ENCODE data around the gene CNKSR3. TPM values are rescaled to one million over a fixed set of nuclear protein-coding genes. Genes with fewer than 3 reads are reported as not detected.

CNKSR3 gene
- total RNA-seq, 1 experiment from 2014 or later: not detected

DNA sequence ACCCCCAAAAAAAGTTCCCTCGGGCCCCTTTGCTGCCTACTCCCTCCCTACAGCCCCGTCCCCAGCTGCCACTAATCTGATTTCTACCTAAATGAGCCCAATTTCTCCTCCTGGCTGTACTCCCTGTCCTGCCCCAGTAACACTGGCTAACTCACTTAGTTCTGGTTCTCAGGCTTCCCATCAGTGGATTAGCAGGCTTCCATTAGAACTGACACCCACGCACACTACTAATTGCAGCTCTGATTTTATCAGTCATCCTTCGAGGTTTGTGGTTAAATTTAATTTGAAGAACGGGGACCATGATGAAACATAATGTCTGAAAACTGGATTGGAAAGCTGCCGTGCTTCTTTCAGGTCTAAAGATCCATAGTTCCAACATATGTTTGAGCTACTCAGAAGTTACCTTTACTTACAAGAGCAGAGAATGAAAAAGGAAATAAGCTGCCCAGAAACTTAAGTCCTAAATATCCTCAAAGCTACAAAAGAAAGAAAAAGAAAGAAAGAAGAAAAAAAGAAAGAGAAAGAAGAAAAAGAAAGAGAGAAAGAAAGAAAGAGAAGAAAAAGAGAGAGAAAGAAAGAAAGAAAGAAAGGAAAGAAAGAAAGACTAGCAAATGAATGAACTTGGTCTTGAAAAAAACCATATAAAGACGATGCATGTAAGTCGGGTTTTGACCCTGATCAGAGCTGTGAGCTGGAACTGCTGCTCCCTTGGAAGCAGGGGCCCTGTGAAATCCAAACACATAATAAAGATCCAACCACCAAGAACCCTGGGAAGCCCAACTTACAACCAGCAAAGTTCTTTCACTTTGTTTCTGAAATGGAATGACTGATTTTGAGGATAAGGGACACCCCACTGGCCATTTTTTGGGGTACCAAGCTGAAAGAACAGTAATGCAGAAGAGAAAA is 51.7 kb downstream of the CNKSR3 start:
- no peaks in the 10 kb centered on the region for H3K4me1 ChIP-seq (ENCODE audit: low read length)
- no peaks in the 10 kb centered on the region for H3K79me2 ChIP-seq (ENCODE audit: low read length)
- no peak overlapping the region for H3K4me3 ChIP-seq (ENCODE audit: low read length)
- H3K36me3 ChIP-seq (ENCODE audit: insufficient read depth, low read length): no peaks in the 10 kb centered on the region
- H3K9me2 ChIP-seq (replicated peaks; ENCODE audit: insufficient read depth, low read length): no peaks in the 10 kb centered on the region
- DNase-seq: no peak
- H3K27me3 ChIP-seq (ENCODE audit: low read length): no peaks in the 10 kb centered on the region
- H3K4me2 ChIP-seq (ENCODE audit: low read depth, low read length, poor library complexity, severe bottlenecking): no peak overlapping the region
- no peaks in the 10 kb centered on the region for H4K20me1 ChIP-seq (ENCODE audit: insufficient read depth, low read depth, low read length)
- no peaks in the 10 kb centered on the region for H3K9me3 ChIP-seq (ENCODE audit: low read length)
- no peak overlapping the region for H3K9ac ChIP-seq (ENCODE audit: low read length)
- no peak overlapping the region for H3K27ac ChIP-seq (ENCODE audit: low read length)
- no peak overlapping the region for H2AFZ ChIP-seq (ENCODE audit: low read length)

DNA sequence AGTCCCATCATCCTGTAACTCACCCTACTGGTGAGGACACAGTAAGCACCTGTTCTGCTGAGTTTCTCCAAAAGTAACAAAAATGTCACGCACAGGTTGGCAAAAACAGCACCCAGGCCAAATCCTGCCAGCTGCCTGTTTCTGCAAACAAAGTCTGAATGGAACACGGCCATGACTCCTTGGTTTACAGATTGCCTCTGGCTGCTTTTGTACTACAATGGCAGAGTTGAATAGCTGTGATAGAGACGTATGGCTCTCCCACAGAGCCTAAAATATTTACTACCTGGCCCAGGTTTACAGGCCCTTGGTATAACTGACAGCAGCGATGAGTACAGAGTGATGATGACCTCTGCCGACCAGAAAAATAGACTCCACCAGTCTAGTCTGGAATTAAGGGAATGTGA is 52.6 kb downstream of the CNKSR3 start:
- no peaks in the 10 kb centered on the region for H3K36me3 ChIP-seq (ENCODE audit: insufficient read depth, low read length)
- no peaks in the 10 kb centered on the region for H4K20me1 ChIP-seq (ENCODE audit: insufficient read depth, low read depth, low read length)
- no peak overlapping the region for H3K4me2 ChIP-seq (ENCODE audit: low read depth, low read length, poor library complexity, severe bottlenecking)
- H3K4me3 ChIP-seq (ENCODE audit: low read length): no peak overlapping the region
- no peak for DNase-seq
- H3K9me3 ChIP-seq (ENCODE audit: low read length): no peaks in the 10 kb centered on the region
- H3K27ac ChIP-seq (ENCODE audit: low read length): no peak overlapping the region
- no peaks in the 10 kb centered on the region for H3K4me1 ChIP-seq (ENCODE audit: low read length)
- no peaks in the 10 kb centered on the region for H3K79me2 ChIP-seq (ENCODE audit: low read length)
- no peaks in the 10 kb centered on the region for H3K9me2 ChIP-seq (replicated peaks; ENCODE audit: insufficient read depth, low read length)
- no peak overlapping the region for H3K9ac ChIP-seq (ENCODE audit: low read length)
- H3K27me3 ChIP-seq (ENCODE audit: low read length): no peaks in the 10 kb centered on the region
- no peak overlapping the region for H2AFZ ChIP-seq (ENCODE audit: low read length)

DNA sequence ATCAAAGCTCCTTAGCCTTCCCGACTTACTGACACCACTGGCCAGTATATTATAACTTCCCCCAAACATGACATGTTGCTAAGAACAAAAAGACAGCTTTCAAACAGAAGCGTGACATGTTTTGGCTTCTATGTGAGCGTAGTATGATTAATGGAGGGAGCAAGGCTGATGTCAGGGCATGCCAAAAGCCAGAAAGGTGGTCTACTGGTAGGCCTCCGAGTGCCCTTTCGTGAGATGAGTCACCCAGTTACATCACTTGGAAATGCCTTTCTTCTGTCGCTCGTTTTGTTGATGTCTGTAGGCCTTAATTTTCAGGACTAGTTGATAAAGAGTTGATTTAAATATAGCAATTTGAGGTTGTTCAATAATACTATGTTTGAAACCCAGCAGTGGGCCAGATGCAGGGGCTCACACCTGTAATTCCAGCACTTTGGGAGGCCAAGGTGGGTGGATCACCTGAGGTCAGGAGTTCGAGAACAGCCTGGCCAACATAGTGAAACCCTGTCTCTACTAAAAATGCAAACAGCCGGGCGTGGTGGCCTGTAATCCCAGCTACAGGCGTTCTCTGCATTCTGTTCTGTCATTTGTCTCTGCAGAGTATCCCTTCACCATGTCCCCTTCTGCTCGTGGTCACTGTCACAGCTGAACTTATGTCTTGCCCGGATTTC is 53.3 kb downstream of the CNKSR3 start:
- Histone ChIP-seq H3K9ac (ENCODE audit: low read length) (no peak overlapping the region), H3K36me3 (ENCODE audit: insufficient read depth, low read length) (no peaks in the 10 kb centered on the region), H3K27me3 (ENCODE audit: low read length) (no peaks in the 10 kb centered on the region), H3K79me2 (ENCODE audit: low read length) (no peaks in the 10 kb centered on the region), H3K9me2 (replicated peaks; ENCODE audit: insufficient read depth, low read length) (no peaks in the 10 kb centered on the region), H3K4me2 (ENCODE audit: low read depth, low read length, poor library complexity, severe bottlenecking) (no peak overlapping the region), H4K20me1 (ENCODE audit: insufficient read depth, low read depth, low read length) (no peaks in the 10 kb centered on the region), H2AFZ (ENCODE audit: low read length) (no peak overlapping the region), H3K27ac (ENCODE audit: low read length) (no peak overlapping the region), H3K4me1 (ENCODE audit: low read length) (no peaks in the 10 kb centered on the region), H3K4me3 (ENCODE audit: low read length) (no peak overlapping the region), H3K9me3 (ENCODE audit: low read length) (no peaks in the 10 kb centered on the region)
- no peak for DNase-seq

DNA sequence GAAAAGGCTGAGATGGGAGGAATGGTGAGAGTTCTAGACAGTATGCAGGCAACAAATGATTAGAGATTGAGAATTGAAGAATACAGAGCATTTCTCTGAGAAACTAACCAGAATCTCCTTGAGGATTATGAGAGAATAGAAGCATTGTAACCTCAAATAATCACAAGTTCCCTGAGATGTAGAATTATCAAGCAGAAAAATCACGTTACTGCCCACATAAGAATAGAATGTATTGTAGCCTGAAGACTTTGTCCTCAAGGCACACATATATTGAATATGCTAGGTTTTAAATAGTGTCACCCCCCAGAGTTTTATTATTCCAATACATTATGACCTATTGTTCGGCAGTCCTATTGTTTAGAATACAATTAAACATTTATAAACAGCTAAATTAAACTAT is 57.2 kb downstream of the CNKSR3 start:
- no peaks in the 10 kb centered on the region for H3K9me2 ChIP-seq (replicated peaks; ENCODE audit: insufficient read depth, low read length)
- no peak overlapping the region for H3K27ac ChIP-seq (ENCODE audit: low read length)
- no peak overlapping the region for H3K9ac ChIP-seq (ENCODE audit: low read length)
- H3K4me3 ChIP-seq (ENCODE audit: low read length): no peak overlapping the region
- no peaks in the 10 kb centered on the region for H4K20me1 ChIP-seq (ENCODE audit: insufficient read depth, low read depth, low read length)
- no peak overlapping the region for H2AFZ ChIP-seq (ENCODE audit: low read length)
- no peaks in the 10 kb centered on the region for H3K27me3 ChIP-seq (ENCODE audit: low read length)
- H3K4me1 ChIP-seq (ENCODE audit: low read length): no peaks in the 10 kb centered on the region
- DNase-seq: no peak
- no peaks in the 10 kb centered on the region for H3K36me3 ChIP-seq (ENCODE audit: insufficient read depth, low read length)
- no peaks in the 10 kb centered on the region for H3K9me3 ChIP-seq (ENCODE audit: low read length)
- H3K4me2 ChIP-seq (ENCODE audit: low read depth, low read length, poor library complexity, severe bottlenecking): no peak overlapping the region
- no peaks in the 10 kb centered on the region for H3K79me2 ChIP-seq (ENCODE audit: low read length)

GRCh38 chr6:154450498-154450897 is 60.0 kb downstream of the CNKSR3 start:
- no peaks in the 10 kb centered on the region for H3K4me1 ChIP-seq (ENCODE audit: low read length)
- H3K36me3 ChIP-seq (ENCODE audit: insufficient read depth, low read length): no peaks in the 10 kb centered on the region
- no peaks in the 10 kb centered on the region for H3K9me3 ChIP-seq (ENCODE audit: low read length)
- H3K9me2 ChIP-seq (replicated peaks; ENCODE audit: insufficient read depth, low read length): no peaks in the 10 kb centered on the region
- no peaks in the 10 kb centered on the region for H3K27me3 ChIP-seq (ENCODE audit: low read length)
- no peaks in the 10 kb centered on the region for H4K20me1 ChIP-seq (ENCODE audit: insufficient read depth, low read depth, low read length)
- no peak overlapping the region for H2AFZ ChIP-seq (ENCODE audit: low read length)
- no peak overlapping the region for H3K4me3 ChIP-seq (ENCODE audit: low read length)
- H3K27ac ChIP-seq (ENCODE audit: low read length): no peak overlapping the region
- no peak overlapping the region for H3K4me2 ChIP-seq (ENCODE audit: low read depth, low read length, poor library complexity, severe bottlenecking)
- no peak overlapping the region for H3K9ac ChIP-seq (ENCODE audit: low read length)
- H3K79me2 ChIP-seq (ENCODE audit: low read length): no peaks in the 10 kb centered on the region
- DNase-seq: no peak

DNA sequence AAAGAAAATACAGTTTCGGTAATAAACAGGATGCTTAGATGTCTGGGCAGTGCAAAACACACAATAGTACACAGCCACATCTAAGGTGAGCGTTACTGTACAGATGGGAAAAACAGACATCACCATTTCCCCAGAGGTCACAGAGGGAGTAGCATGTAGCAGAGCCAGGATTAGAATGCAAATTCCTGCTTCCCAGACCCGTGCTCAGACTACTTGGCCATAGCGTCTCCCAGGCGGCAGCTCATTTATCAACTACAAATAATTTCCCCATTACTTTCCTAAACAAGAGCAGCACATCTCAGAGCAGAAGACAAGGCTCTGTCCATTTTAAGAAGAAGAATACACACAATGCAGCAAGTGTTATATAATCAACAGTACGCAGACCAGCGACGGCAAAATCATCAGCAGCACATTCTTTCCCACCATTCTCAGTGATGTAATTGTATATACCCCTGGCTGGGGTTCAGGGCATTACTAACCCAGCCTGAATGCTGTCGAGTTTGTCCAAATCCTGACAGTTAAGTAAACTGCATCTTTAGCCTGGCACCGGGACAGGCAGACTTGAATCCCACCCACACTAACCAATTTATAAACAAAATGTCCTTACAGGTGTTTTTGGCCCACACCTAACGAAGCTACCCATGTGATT is 61.9 kb downstream of the CNKSR3 start:
- DNase-seq: no peak
- Histone ChIP-seq H2AFZ (ENCODE audit: low read length) (no peak overlapping the region), H3K9me2 (replicated peaks; ENCODE audit: insufficient read depth, low read length) (no peaks in the 10 kb centered on the region), H3K9ac (ENCODE audit: low read length) (no peak overlapping the region), H3K36me3 (ENCODE audit: insufficient read depth, low read length) (no peaks in the 10 kb centered on the region), H3K27ac (ENCODE audit: low read length) (no peak overlapping the region), H3K9me3 (ENCODE audit: low read length) (no peaks in the 10 kb centered on the region), H4K20me1 (ENCODE audit: insufficient read depth, low read depth, low read length) (no peaks in the 10 kb centered on the region), H3K27me3 (ENCODE audit: low read length) (no peaks in the 10 kb centered on the region), H3K79me2 (ENCODE audit: low read length) (no peaks in the 10 kb centered on the region), H3K4me2 (ENCODE audit: low read depth, low read length, poor library complexity, severe bottlenecking) (no peak overlapping the region), H3K4me3 (ENCODE audit: low read length) (no peak overlapping the region), H3K4me1 (ENCODE audit: low read length) (no peaks in the 10 kb centered on the region)

GRCh38 chr6:154447954-154448353 is 62.5 kb downstream of the CNKSR3 start:
- Histone ChIP-seq H2AFZ (ENCODE audit: low read length) (no peak overlapping the region), H3K4me3 (ENCODE audit: low read length) (no peak overlapping the region), H3K27ac (ENCODE audit: low read length) (no peak overlapping the region)

GRCh38 chr6:154446984-154447383 is 63.5 kb downstream of the CNKSR3 start:
- no peak overlapping the region for H3K27ac ChIP-seq (ENCODE audit: low read length)
- H3K9me2 ChIP-seq (replicated peaks; ENCODE audit: insufficient read depth, low read length): no peaks in the 10 kb centered on the region
- no peaks in the 10 kb centered on the region for H3K36me3 ChIP-seq (ENCODE audit: insufficient read depth, low read length)
- no peaks in the 10 kb centered on the region for H3K9me3 ChIP-seq (ENCODE audit: low read length)
- H3K4me1 ChIP-seq (ENCODE audit: low read length): no peaks in the 10 kb centered on the region
- H3K79me2 ChIP-seq (ENCODE audit: low read length): no peaks in the 10 kb centered on the region
- DNase-seq: no peak
- H3K9ac ChIP-seq (ENCODE audit: low read length): no peak overlapping the region
- no peak overlapping the region for H3K4me2 ChIP-seq (ENCODE audit: low read depth, low read length, poor library complexity, severe bottlenecking)
- H2AFZ ChIP-seq (ENCODE audit: low read length): no peak overlapping the region
- H3K27me3 ChIP-seq (ENCODE audit: low read length): no peaks in the 10 kb centered on the region
- no peaks in the 10 kb centered on the region for H4K20me1 ChIP-seq (ENCODE audit: insufficient read depth, low read depth, low read length)
- H3K4me3 ChIP-seq (ENCODE audit: low read length): no peak overlapping the region

More at GRCh38 chr6:154447954-154448353, 62.5 kb downstream of the CNKSR3 start:
- Histone ChIP-seq H3K9me3 (ENCODE audit: low read length) (no peaks in the 10 kb centered on the region), H3K79me2 (ENCODE audit: low read length) (no peaks in the 10 kb centered on the region), H3K27me3 (ENCODE audit: low read length) (no peaks in the 10 kb centered on the region), H3K4me1 (ENCODE audit: low read length) (no peaks in the 10 kb centered on the region), H3K36me3 (ENCODE audit: insufficient read depth, low read length) (no peaks in the 10 kb centered on the region), H3K9ac (ENCODE audit: low read length) (no peak overlapping the region), H3K9me2 (replicated peaks; ENCODE audit: insufficient read depth, low read length) (no peaks in the 10 kb centered on the region), H3K4me2 (ENCODE audit: low read depth, low read length, poor library complexity, severe bottlenecking) (no peak overlapping the region), H4K20me1 (ENCODE audit: insufficient read depth, low read depth, low read length) (no peaks in the 10 kb centered on the region)
- DNase-seq: no peak

All from Karpas-422 (cell line).